ENCODE data around the gene EIF1AD. TPM values are rescaled to one million over a fixed set of nuclear protein-coding genes. Genes with fewer than 3 reads are reported as not detected.

The EIF1AD gene
- total RNA-seq, 4 donors from 2014 or later, result 12.1 to 33.5 (median 25.4) TPM

DNA sequence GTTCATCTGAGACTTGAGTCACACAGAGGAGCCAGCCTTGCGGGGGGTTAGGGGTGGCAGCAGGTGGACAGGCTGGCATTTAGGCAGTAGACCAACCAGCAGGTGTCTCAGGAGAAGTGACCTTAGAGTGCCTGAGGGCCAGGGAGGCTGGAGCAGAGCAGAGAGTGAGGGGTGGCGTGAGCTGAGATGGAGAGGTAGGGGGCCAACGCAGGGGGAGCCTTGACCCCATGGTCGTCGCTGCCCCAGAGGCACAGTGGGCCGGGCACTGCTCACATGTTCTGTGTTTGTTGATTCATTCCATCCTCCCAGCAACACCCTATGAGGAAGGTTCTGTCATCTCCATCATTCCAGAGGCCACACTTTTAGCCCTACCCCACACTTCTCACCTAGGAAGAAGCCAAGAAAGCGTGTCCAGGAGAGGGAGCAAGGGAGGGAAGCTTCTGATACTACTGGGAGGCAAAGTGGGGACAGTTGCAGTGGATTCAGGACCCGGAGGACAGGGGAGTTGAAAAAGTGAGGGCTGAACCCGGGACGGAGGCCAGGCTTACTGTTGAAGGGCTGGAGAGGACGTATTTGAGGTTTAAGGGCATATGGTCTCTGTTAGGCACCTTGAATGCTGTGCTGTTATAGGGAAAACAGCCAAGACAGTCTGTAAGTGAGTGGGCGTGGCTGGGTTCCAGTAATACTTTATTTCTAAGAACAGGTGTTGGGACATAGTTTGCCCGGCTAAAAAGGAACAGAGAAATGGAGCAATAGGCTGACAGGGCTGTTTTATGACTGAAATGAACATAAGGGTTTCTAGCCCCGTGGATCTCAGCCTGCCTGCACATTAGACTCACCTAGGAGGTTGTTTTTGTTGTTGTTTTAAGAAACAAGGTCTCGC lies 33.1 kb downstream of the EIF1AD start:
- TF ChIP-seq, protein P1, sequence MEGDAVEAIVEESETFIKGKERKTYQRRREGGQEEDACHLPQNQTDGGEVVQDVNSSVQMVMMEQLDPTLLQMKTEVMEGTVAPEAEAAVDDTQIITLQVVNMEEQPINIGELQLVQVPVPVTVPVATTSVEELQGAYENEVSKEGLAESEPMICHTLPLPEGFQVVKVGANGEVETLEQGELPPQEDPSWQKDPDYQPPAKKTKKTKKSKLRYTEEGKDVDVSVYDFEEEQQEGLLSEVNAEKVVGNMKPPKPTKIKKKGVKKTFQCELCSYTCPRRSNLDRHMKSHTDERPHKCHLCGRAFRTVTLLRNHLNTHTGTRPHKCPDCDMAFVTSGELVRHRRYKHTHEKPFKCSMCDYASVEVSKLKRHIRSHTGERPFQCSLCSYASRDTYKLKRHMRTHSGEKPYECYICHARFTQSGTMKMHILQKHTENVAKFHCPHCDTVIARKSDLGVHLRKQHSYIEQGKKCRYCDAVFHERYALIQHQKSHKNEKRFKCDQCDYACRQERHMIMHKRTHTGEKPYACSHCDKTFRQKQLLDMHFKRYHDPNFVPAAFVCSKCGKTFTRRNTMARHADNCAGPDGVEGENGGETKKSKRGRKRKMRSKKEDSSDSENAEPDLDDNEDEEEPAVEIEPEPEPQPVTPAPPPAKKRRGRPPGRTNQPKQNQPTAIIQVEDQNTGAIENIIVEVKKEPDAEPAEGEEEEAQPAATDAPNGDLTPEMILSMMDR (IDR thresholded peaks at IDR 0.05; ENCODE audit: low read depth), result no peak

DNA sequence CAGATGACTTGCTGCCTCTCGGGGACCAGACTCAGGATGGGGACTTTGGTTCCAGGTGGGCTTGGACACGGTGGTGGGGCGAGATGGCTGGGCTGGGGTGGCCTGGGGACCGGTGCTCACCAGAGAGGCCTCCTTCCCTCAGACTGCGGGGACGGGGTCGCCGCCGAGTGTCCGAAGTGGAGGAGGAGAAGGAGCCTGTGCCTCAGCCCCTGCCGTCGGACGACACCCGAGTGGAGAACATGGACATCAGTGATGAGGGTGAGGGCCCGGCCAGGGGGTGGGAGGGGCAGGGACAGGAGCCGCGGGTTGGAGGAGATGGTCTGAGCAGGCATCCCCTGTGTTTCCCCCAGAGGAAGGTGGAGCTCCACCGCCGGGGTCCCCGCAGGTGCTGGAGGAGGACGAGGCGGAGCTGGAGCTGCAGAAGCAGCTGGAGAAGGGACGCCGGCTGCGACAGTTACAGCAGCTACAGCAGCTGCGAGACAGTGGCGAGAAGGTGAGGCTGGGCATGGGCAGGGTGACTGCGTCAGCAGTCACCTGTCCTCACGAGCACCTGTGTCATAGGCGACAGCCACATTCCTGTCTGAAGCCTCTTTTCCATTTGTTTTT lies 34.5 kb downstream of the EIF1AD start:
- TF ChIP-seq, protein P1 (IDR thresholded peaks at IDR 0.05; ENCODE audit: low read depth), result no peak

DNA sequence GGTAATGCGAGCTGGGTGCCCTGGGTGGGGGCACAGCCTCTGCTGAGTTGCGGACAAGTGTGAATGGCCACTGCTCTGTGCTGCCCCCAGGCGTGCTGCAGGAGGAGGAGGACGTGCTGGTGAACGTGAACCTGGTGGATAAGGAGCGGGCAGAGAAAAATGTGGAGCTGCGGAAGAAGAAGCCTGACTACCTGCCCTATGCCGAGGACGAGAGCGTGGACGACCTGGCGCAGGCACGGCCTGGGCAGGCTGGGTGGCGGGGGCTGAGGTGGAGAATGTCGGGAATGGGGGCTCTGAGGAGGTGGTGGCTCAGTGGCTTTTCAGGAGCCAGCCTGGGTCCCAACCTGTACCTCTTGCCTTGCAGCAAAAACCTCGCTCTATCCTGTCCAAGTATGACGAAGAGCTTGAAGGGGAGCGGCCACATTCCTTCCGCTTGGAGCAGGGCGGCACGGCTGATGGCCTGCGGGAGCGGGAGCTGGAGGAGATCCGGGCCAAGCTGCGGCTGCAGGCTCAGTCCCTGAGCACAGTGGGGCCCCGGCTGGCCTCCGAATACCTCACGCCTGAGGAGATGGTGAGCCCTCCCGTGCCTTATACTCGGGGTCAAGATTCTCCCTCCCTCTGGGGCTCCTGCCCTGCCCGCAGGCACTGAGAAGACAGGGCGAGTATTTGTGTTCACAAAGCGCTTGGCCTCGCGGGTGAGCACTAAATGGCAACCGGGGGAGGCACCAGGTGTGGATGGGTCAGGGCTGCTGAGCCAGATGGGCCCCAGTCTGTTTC lies 35.8 kb downstream of the EIF1AD start:
- TF ChIP-seq, protein P1 (IDR thresholded peaks at IDR 0.05; ENCODE audit: low read depth), result no peak

DNA sequence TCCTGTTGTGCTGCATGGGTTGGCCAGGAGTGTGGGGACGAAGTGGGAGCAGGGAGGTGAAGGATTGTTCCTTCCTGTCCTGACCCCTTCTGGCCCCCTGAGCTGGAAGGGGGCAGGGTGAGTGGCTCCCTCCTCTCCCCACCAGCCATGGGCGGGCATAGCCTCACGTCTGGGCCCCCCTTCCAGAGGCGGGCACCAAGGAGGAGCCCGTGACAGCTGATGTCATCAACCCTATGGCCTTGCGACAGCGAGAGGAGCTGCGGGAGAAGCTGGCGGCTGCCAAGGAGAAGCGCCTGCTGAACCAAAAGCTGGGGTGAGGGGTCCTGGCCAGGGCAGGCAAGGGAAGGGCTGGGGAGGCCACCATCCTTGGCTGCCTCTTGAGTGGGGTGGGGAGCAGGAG lies 37.1 kb downstream of the EIF1AD start:
- TF ChIP-seq, protein P1 (IDR thresholded peaks at IDR 0.05; ENCODE audit: low read depth), result no peak

DNA sequence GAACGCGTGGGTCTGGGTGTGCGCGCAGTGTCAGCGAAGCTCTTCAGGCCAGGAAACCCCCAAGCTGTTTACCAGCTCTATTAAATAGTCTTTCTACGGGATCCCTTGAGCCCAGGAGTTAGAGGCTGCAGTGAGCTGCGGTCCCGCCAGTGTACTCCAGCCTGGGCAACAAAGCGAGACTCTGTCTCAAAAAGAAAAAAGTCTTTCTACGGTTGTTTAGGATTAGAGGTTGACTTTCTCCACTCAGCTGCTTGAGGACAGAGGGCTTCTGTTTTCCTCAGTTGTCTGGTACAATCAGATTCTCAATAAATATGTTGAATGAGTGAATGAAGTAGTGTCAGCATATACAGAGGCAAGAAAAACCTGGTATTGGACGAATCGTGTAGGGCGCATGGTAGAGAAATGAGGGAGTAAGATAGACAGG lies 39.8 kb downstream of the EIF1AD start:
- TF ChIP-seq, protein P1 (IDR thresholded peaks at IDR 0.05; ENCODE audit: low read depth), result no peak

DNA sequence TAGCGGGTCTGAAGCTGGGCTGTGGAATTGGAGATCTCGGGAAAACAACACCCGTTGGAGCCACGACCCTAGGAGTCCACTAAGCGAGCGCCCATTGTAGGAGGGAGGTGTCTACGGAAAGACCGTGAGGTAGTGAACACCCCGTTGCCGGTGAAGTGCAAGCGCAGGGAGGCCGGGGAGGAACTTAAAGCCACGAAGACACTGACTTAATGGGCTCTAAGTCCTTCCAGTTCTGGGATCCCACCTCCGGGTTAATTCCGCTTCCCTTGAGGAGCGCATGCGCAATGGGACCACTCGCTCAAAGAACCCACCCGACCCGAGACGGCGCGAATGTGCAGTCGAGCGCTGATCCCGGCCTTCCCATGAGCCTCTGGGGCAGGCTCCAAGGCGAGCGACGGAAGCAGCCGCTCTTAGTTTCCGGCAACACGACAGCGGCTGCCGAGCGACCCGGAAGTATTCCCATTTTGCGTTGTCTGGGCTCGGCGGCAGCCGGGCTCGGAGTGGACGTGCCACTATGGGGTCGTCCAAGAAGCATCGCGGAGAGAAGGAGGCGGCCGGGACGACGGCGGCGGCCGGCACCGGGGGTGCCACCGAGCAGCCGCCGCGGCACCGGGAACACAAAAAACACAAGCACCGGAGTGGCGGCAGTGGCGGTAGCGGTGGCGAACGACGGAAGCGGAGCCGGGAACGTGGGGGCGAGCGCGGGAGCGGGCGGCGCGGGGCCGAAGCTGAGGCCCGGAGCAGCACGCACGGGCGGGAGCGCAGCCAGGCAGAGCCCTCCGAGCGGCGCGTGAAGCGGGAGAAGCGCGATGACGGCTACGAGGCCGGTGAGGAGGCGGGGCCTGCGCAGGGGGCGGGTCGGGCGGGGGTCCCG lies 40.5 kb downstream of the EIF1AD start, which contains the start of gene SART1:
TSS of gene SART1 (plus strand) at position 468 of the 874 bp plus-strand sequence. CDS start at position 515, 47 bp downstream.
- TF ChIP-seq, protein P1 (IDR thresholded peaks at IDR 0.05; ENCODE audit: low read depth), result no peak

All from subcutaneous adipose tissue (tissue), 4 donors.